HG02678 (cell line): ENCODE measurements around the gene GDF11.

ENCODE experiments used
- ATAC-seq: cut with Tn5 transposase; IDR thresholded peaks from one replicate; pipeline ENCODE4 v1.9.1; 2021; ENCODE audit warnings: mild to moderate bottlenecking, moderate library complexity; ENCODE audit not compliant: unreplicated experiment

GDF11 gene

DNA sequence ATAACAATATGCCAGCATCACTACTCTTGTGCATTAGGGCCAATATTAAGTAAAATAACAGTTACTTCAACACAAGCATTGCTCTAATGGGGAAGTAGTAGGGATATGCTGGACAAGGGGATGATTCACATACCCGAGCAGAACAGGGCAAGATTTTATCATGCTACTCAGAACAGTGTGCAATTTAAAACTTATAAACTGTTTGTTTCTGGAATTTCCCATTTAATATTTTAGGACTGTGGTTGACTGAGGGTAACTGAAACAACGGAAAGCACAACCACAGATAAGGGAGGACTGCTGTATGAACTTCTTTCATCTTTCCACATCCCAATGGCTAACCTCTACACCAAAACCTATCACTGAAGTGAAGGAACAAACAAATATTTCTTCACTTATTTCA lies 37.8 kb downstream of the GDF11 start:
- no peak for ATAC-seq

DNA sequence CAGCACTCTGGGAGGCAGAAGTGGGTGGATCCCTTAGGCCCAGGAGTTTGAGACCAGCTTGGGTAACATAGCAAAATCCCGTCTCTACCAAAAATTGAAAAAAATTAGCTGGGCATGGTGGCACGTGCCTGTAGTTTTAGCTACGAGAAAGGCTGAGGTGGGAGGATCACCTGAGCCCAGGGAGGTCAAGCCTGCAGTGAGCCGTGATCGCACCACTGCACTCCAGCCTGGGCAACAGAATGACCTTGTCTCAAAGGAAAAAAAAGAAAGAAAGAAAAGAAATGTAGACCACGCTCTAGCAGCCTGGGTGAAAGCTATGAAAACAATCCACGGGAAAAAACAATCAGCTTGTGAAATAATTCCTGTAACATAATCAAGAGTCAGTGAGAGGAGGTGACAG lies 45.6 kb downstream of the GDF11 start:
- ATAC-seq, result no peak

DNA sequence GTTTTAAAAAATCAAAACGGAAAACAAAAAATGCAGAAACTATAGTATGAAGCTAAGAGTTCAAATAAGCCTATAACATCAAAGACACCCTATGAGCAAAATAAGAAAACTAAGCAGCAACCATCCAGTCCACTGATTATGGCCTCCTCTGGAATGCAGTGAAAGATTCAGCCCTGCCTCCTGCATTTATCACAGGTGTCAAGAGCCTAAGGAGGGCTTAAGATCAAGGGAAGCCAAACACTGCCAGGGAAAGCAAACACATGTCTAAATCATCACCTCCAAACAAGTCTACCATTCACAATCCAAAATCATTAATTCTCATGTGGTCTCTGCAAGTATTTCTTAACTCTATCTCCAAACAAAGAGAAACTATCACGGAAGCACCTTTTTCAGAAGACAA lies 46.2 kb downstream of the GDF11 start:
- no peak for ATAC-seq

DNA sequence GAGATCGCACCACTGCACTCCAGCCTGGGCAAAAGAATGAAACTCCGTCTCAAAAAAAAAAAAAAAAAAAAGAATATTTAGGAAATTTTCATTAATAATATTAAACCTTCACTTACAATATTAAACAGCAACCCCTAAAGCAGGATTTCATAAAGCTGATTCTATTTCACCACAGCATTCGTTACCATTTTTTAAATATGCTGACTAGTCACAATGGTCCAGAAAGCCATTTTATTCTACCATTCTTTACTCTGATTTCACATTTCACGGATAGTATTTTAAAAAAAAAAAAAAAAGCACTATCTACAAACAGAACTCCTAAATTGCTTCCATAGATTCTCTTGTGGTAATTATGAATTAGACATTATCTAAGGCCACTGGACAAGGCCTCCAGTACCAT lies 47.0 kb downstream of the GDF11 start:
- no peak for ATAC-seq

DNA sequence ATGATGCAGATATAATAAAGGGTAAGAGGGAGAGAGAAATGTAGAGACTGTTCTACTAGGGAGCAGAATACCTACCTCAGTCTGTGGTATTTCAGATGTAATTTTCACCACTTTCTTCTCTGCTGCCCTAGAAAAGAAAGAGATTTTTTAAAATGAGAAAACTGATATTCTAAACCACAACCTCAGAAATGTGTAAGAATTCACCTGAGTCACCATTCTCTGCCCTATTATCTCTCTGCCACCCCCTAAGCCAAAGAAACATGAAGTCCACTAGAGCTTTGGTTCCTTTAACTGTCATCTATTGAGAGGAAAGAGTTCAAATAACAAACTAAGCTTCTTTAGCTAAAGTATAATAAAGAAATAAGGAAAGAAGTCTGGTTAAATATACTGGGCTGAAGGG lies 53.0 kb downstream of the GDF11 start:
- ATAC-seq, result no peak

DNA sequence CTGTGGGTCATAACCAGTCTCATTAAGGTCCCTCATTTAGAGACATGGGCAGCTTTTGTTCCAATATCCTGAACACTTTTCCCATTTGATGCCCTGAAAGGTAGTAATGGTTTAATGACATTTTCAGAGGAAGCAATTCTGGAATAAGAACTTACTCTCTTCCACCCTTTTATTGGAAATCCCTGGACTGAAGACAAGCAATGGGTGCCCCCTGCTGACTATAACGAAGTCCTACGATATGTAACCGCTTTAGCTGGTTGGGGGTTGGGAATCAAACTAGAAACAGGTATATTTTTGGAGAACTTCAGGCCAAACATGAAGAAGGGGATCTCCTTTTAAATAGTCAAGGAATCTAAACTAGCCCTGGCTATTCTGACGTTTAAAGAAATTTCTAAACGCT lies 54.1 kb downstream of the GDF11 start:
- no peak for ATAC-seq

DNA sequence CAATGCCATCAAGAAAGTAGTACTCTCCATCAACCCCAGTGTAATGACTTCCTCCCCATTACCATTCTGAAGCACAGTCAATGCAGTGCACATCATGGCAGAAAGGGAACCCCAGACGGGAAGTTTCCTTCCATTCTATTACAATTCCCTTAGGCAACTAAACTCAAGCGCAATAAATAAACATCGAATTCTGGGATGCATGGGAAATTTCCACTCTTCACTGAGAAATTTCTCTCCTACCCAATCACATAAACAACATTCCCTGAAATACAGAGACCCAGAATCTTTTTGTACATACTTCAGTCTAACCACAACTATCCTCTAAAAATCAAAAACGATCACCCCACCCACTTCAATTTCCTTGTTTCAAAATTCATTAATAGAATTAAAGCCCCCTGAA lies 54.6 kb downstream of the GDF11 start:
- no peak for ATAC-seq
